Measurements from ENCODE around the gene RYR3. TPM values are rescaled to one million over a fixed set of nuclear protein-coding genes. Genes with fewer than 3 reads are reported as not detected.
A peak's percentile ranks its signal among the peaks of the same experiment; 100 is the strongest.

The RYR3 gene
- total and polyA plus RNA-seq, 10 of the 15 experiments (the other 5 are each of a cell fraction or from before 2014, with no cell fraction given): under 0.01 to 0.44 (median 0.16) TPM; not detected in 5

GRCh38 chr15:33292717-33293307 lies 18.0 kb upstream of the RYR3 start:
- no peak for DNase-seq (ENCODE audit: low read depth, low spot score)
- H3K4me2 ChIP-seq (ENCODE audit: control insufficient read depth, insufficient read depth): no peak overlapping the region
- no peaks in the 10 kb centered on the region; a peak in 1 of 4 replicates for H3K27me3 ChIP-seq (replicated peaks in 1 of 2; ENCODE audit: control insufficient read depth in 2 of 2, insufficient read depth in 2 of 2, low read length in 1 of 2)
- in situ Hi-C loops (cut with MboI) (loop anchor here (10.0 kb wide), 1 partner anchor 402 kb away; no protein-coding TSS in a partner anchor), intact Hi-C loops (cut with micrococcal nuclease; ENCODE audit: unreplicated experiment) (loop anchor here (1.0 kb wide), 2 partner anchors 382 to 407 kb away; no protein-coding TSS in a partner anchor)
- ChIA-PET SMC1A (ENCODE audit: uncharacterized antibody, unreplicated experiment) (interaction anchor here (0.6 to 4.5 kb wide), 28 partner anchors 10 to 478 kb away, joined by 3 to 63 read pairs (median 4); no protein-coding TSS in a partner anchor), CTCF (interaction anchor here (0.6 to 8.0 kb wide), 48 partner anchors 8 to 588 kb away, joined by 3 to 153 read pairs (median 4); no protein-coding TSS in a partner anchor), POLR2A (no interaction called here), RAD21 (ENCODE audit: unreplicated experiment) (interaction anchor here (0.7 to 7.5 kb wide), 20 partner anchors 8 to 444 kb away, joined by 3 to 93 read pairs (median 4); no protein-coding TSS in a partner anchor)
- peak; percentile 80 for FAIRE-seq
- H3K79me2 ChIP-seq (ENCODE audit: control insufficient read depth, insufficient read depth, low read length): no peaks in the 10 kb centered on the region
- H3K9me3 ChIP-seq (replicated peaks; ENCODE audit: control insufficient read depth, insufficient read depth, low read length): no peaks in the 10 kb centered on the region
- H3K27ac ChIP-seq (ENCODE audit: control insufficient read depth, insufficient read depth): no peak overlapping the region
- H3K4me1 ChIP-seq (ENCODE audit: control insufficient read depth, insufficient read depth, low read length): no peaks in the 10 kb centered on the region
- no peak overlapping the region for H3K9ac ChIP-seq (ENCODE audit: control insufficient read depth, insufficient read depth, low read length)
- no peak overlapping the region for H2AFZ ChIP-seq (ENCODE audit: control insufficient read depth, low read depth, low read length)
- 22% methylated on average over 7 of the region's 7 CpGs for WGBS (ENCODE audit: insufficient coverage, insufficient replicate concordance, low lambda C conversion rate, missing lambda C conversion rate)
- no peak overlapping the region for H3K4me3 ChIP-seq
- BruUV-seq (replicated peaks): no TSS peak
- peak; percentile 87 for ATAC-seq
- no peaks in the 10 kb centered on the region for H3K36me3 ChIP-seq (ENCODE audit: control insufficient read depth in 2 of 2, insufficient read depth in 2 of 2, low read length in 1 of 2)
- no peaks in the 10 kb centered on the region for H4K20me1 ChIP-seq (ENCODE audit: control insufficient read depth, insufficient read depth)
- TF ChIP-seq ESRRA (IDR thresholded peaks at IDR 0.05; ENCODE audit: low read length) (no peak), BCL11A (IDR thresholded peaks at IDR 0.05; ENCODE audit: low read depth, low read length) (no peak), HDAC2 (IDR thresholded peaks at IDR 0.05) (no peak), CHD2 (IDR thresholded peaks at IDR 0.05; ENCODE audit: borderline replicate concordance, low read depth, low read length) (no peak), MXI1 (IDR thresholded peaks at IDR 0.05; ENCODE audit: low read depth, low read length) (no peak), SMC3 (IDR thresholded peaks at IDR 0.05; ENCODE audit: borderline replicate concordance, low read length) (peak; percentile 89; the same call in 1 of the 2 replicates), RUNX3 (IDR thresholded peaks at IDR 0.05; ENCODE audit: low read length) (no peak), CTCF (IDR thresholded peaks at IDR 0.05 in 2 of 3, conservative IDR thresholded peaks at IDR 0.05 in 1 of 3; ENCODE audit: control insufficient read depth in 2 of 3, extremely low read depth in 1 of 3, insufficient read depth in 1 of 3, low read depth in 3 of 3, low read length in 3 of 3) (peak; percentile 60 to 73 (median 67); a peak in 5 of 6 replicates), YY1 (IDR thresholded peaks at IDR 0.05; ENCODE audit: low read depth, low read length) (no peak), RB1 (IDR thresholded peaks at IDR 0.05; ENCODE audit: borderline replicate concordance) (0 out of 2 replicates have a peak, but pooled peaks have one; percentile 43), POU2F2 (IDR thresholded peaks at IDR 0.05; ENCODE audit: borderline replicate concordance, low read depth, low read length) (no peak), CUX1 (IDR thresholded peaks at IDR 0.05; ENCODE audit: insufficient replicate concordance, low read depth, low read length) (no peak), RAD21 (IDR thresholded peaks at IDR 0.05; ENCODE audit: insufficient read depth, low read depth, low read length) (peak; percentile 87), WRNIP1 (IDR thresholded peaks at IDR 0.05; ENCODE audit: borderline replicate concordance, low read depth, low read length) (no peak)
